Natural killer cell (primary cell): ENCODE data around the gene THG1L. TPM values are rescaled to one million over a fixed set of nuclear protein-coding genes. Genes with fewer than 3 reads are reported as not detected.

Experiments used
- ATAC-seq, 3 donors: fragments of 150-1000 bp in 2 of 3; fragments of 200-7000 bp in 1 of 3; cut with Tn5 transposase; 1 replicate in 1 of 3; 2 replicates in 2 of 3; pipeline ENCODE4 v1.10.0; 2021; ENCODE audit warnings: mild to moderate bottlenecking in 2 of 3, moderate library complexity in 2 of 3
- DNase-seq, 2 donors: peaks; one replicate each; pipeline versions ENCODE4 v3.0.0 to v3.0.0-alpha.2; 2013 to 2021; ENCODE audit warnings: mixed read lengths in 1 of 2
- H3K27ac ChIP-seq: one replicate; pipeline ENCODE4 v1.5.1; 2013; ENCODE audit warnings: mild to moderate bottlenecking, low read length
- H3K27me3 ChIP-seq: one replicate; pipeline ENCODE4 v1.6.1; 2013; ENCODE audit warnings: low read length; ENCODE audit not compliant: control insufficient read depth, insufficient read depth
- H3K36me3 ChIP-seq: one replicate; pipeline ENCODE4 v1.6.1; 2013; ENCODE audit warnings: low read length; ENCODE audit not compliant: control insufficient read depth, insufficient read depth
- H3K4me1 ChIP-seq: one replicate; pipeline ENCODE4 v1.6.1; 2013; ENCODE audit warnings: low read length; ENCODE audit not compliant: control insufficient read depth, insufficient read depth
- H3K4me3 ChIP-seq: one replicate; pipeline ENCODE4 v1.5.1; 2013; ENCODE audit warnings: low read length
- H3K9me3 ChIP-seq: one replicate; pipeline ENCODE4 v1.6.1; 2013; ENCODE audit warnings: low read length; ENCODE audit not compliant: control insufficient read depth, insufficient read depth
- H3K27ac Mint-ChIP-seq, 2 donors: one replicate each; pipeline ENCODE4 v1.8.0; 2022; ENCODE audit warnings: mild to moderate bottlenecking in 2 of 2, mixed read lengths in 2 of 2, moderate library complexity in 1 of 2
- H3K27me3 Mint-ChIP-seq, 2 donors: one replicate each; pipeline ENCODE4 v1.8.0; 2022; ENCODE audit warnings: low read depth in 2 of 2, mixed read lengths in 2 of 2
- H3K36me3 Mint-ChIP-seq: one replicate; pipeline ENCODE4 v1.8.0; 2022; ENCODE audit warnings: mixed read lengths
- H3K4me1 Mint-ChIP-seq, 2 donors: one replicate each; pipeline ENCODE4 v1.8.0; 2022; ENCODE audit warnings: mixed read lengths in 2 of 2
- H3K4me3 Mint-ChIP-seq: one replicate; pipeline ENCODE4 v1.8.0; 2022; ENCODE audit warnings: mild to moderate bottlenecking, moderate library complexity, mixed read lengths
- H3K9me3 Mint-ChIP-seq, 2 donors: one replicate each; pipeline ENCODE4 v1.8.0; 2022; ENCODE audit warnings: mixed read lengths in 2 of 2
- CTCF ChIP-seq: fragments of 200-600 bp; IDR thresholded peaks from one replicate; pipeline ENCODE4 v1.8.0; 2022; ENCODE audit warnings: antibody characterized with exemption
- WGBS: methylation state at CpG from one replicate; pipeline ENCODE4 v1.1.7; 2013; ENCODE audit warnings: missing lambda C conversion rate; ENCODE audit not compliant: insufficient coverage; 5-methylcytosine and 5-hydroxymethylcytosine counted together
- intact Hi-C: fragments of 100-400 bp; cut with micrococcal nuclease; formaldehyde crosslinking; loops from one replicate; pipeline ENCODE4 v1.14.2; 2022
- total RNA-seq, 4 donors: library from RNA; stranded (reverse); fragments of 120-200 nt in 1 of 4; gene quantifications; one replicate each; pipeline versions ENCODE4 v1.2.3 to v1.2.4, GENCODE V29; 2013 to 2022

Gene THG1L
- total RNA-seq, 3 donors from 2014 or later (not counting 1 experiment from before 2014, with no cell fraction given): 3.1 to 4.7 (median 3.5) TPM

DNA sequence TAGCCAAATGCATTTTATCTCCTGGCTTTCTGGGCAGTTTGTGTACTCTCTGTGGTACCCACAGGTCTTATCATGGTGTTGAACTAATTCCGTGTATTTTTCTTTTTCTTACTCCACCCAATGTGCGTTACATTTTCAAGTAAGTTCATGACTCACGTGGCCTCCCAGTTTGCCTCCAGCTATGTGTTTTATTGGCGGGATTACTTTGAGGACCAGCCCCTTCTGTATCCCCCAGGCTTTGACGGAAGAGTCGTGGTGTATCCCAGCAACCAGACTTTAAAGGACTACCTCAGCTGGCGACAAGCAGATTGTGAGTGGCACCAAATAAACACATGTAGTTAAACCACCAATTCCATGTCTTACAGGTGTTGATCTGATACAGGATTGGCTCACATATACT is 3.2 kb downstream of the THG1L start:
- Mint-ChIP-seq H3K4me1 (peaks cover 13 to 14% of the 10 kb centered on the region in 2 donors), H3K4me3 (no peak overlapping the region), H3K36me3 (no peaks in the 10 kb centered on the region), H3K9me3 (no peaks in the 10 kb centered on the region), H3K27ac (no peak overlapping the region), H3K27me3 (no peaks in the 10 kb centered on the region)
- Histone ChIP-seq H3K36me3 (peaks cover 6% of the 10 kb centered on the region), H3K27ac (no peak overlapping the region), H3K27me3 (no peaks in the 10 kb centered on the region), H3K4me1 (peaks cover 8% of the 10 kb centered on the region), H3K4me3 (no peak overlapping the region), H3K9me3 (no peaks in the 10 kb centered on the region)
- WGBS: 97% methylated on average over 7 of the region's 7 CpGs
- ATAC-seq (no peak), DNase-seq (no peak)
- no peak for TF ChIP-seq CTCF
- intact Hi-C loops: no loop called here

GRCh38 chr5:157735991-157736390 is 4.8 kb downstream of the THG1L start:
- Mint-ChIP-seq H3K4me1 (peaks cover 12 to 13% of the 10 kb centered on the region in 2 donors), H3K4me3 (no peak overlapping the region), H3K36me3 (no peaks in the 10 kb centered on the region), H3K9me3 (no peaks in the 10 kb centered on the region), H3K27ac (no peak overlapping the region), H3K27me3 (no peaks in the 10 kb centered on the region)
- H3K4me1 ChIP-seq: peaks cover 8% of the 10 kb centered on the region
- H3K4me3 ChIP-seq: no peak overlapping the region
- DNase-seq: no peak
- H3K27ac ChIP-seq: no peak overlapping the region
- no peak for ATAC-seq
- WGBS: 94% methylated on average over 6 of the region's 6 CpGs
- intact Hi-C loops: no loop called here
- H3K27me3 ChIP-seq: no peaks in the 10 kb centered on the region
- no peak for TF ChIP-seq CTCF
- H3K36me3 ChIP-seq: peaks cover 6% of the 10 kb centered on the region
- H3K9me3 ChIP-seq: no peaks in the 10 kb centered on the region

- intact Hi-C loops: loop anchor here (5.0 kb wide), 1 partner anchor 67 kb away; the partner anchor contains the start of gene C5orf52
- H3K27ac ChIP-seq: no peak overlapping the region
- H3K27me3 Mint-ChIP-seq: no peaks in the 10 kb centered on the region
- ATAC-seq (no peak), DNase-seq (no peak)
- no peak overlapping the region for H3K27ac Mint-ChIP-seq
- no peak overlapping the region for H3K4me3 Mint-ChIP-seq
- peaks cover 6 to 16% of the 10 kb centered on the region in 2 donors for H3K4me1 Mint-ChIP-seq
- H3K9me3 ChIP-seq: no peaks in the 10 kb centered on the region
- peaks cover 6% of the 10 kb centered on the region for H3K36me3 ChIP-seq
- TF ChIP-seq CTCF: no peak
- 91% methylated on average over 9 of the region's 12 CpGs for WGBS
- H3K36me3 Mint-ChIP-seq: no peaks in the 10 kb centered on the region
- H3K4me1 ChIP-seq: peaks cover 10% of the 10 kb centered on the region
- H3K27me3 ChIP-seq: no peaks in the 10 kb centered on the region
- no peaks in the 10 kb centered on the region for H3K9me3 Mint-ChIP-seq
- H3K4me3 ChIP-seq: no peak overlapping the region
Measured at GRCh38 chr5:157739388-157740228, 8.4 kb downstream of the THG1L start.
